WTC11 (cell line): Measurements from ENCODE around the gene CALR3. TPM values are rescaled to one million over a fixed set of nuclear protein-coding genes. Genes with fewer than 3 reads are reported as not detected.

Experiments used
- ATAC-seq: fragments of 200-7000 bp; cut with Tn5 transposase; 2 replicates; pipeline ENCODE4 v1.10.0; 2021; ENCODE audit warnings: mild to moderate bottlenecking, moderate library complexity
- CTCF ChIA-PET: fragments of 300-600 bp; sonication (Branson Sonifier 250); formaldehyde crosslinking; loops from one replicate; lab custom pipeline; 2021; ENCODE audit warnings: antibody characterized with exemption; lab: Charles Lee
- POLR2A ChIA-PET: fragments of 350-600 bp; sonication (Branson Sonifier 250); formaldehyde crosslinking; loops from one replicate; lab custom pipeline; 2021; ENCODE audit warnings: antibody characterized with exemption; lab: Charles Lee
- DNase-seq: peaks from one replicate; pipeline ENCODE4 v3.0.0; 2021; ENCODE audit warnings: low spot score
- H3K27ac Mint-ChIP-seq: 2 replicates; pipeline ENCODE4 v1.8.0; 2021; ENCODE audit warnings: mixed read lengths
- H3K27me3 Mint-ChIP-seq: 2 replicates; pipeline ENCODE4 v1.8.0; 2021; ENCODE audit warnings: low read depth, mild to moderate bottlenecking, moderate library complexity, mixed read lengths
- H3K36me3 Mint-ChIP-seq: 2 replicates; pipeline ENCODE4 v1.8.0; 2021; ENCODE audit warnings: mixed read lengths
- H3K4me1 Mint-ChIP-seq: 2 replicates; pipeline ENCODE4 v1.8.0; 2022; ENCODE audit warnings: mixed read lengths
- H3K4me3 Mint-ChIP-seq: 2 replicates; pipeline ENCODE4 v1.8.0; 2021; ENCODE audit warnings: mild to moderate bottlenecking, moderate library complexity, mixed read lengths
- H3K9me3 Mint-ChIP-seq: 2 replicates; pipeline ENCODE4 v1.8.0; 2021; ENCODE audit warnings: mixed read lengths
- AFF4 ChIP-seq: sonication (generic); formaldehyde crosslinking; IDR thresholded peaks from 2 replicates; pipeline ENCODE4 v1.8.1; 2023; ENCODE audit warnings: mild to moderate bottlenecking, missing genetic modification reagents, borderline replicate concordance
- ATF2 ChIP-seq: sonication (generic); formaldehyde crosslinking; IDR thresholded peaks from 2 replicates; pipeline ENCODE4 v1.8.1; 2022; ENCODE audit warnings: low read depth, missing genetic modification reagents, borderline replicate concordance
- ATF6 ChIP-seq: sonication (generic); formaldehyde crosslinking; IDR thresholded peaks from 2 replicates; pipeline ENCODE4 v1.8.1; 2023; ENCODE audit warnings: mild to moderate bottlenecking, missing genetic modification reagents
- CBFB ChIP-seq: sonication (generic); formaldehyde crosslinking; IDR thresholded peaks from 2 replicates; pipeline ENCODE4 v1.8.1; 2022; ENCODE audit warnings: mild to moderate bottlenecking, low read depth, missing genetic modification reagents
- CTCF ChIP-seq: fragments of 200-600 bp; IDR thresholded peaks from 2 replicates; pipeline ENCODE4 v1.8.0; 2022; ENCODE audit warnings: antibody characterized with exemption
- ELF4 ChIP-seq: sonication (generic); formaldehyde crosslinking; IDR thresholded peaks from 2 replicates; pipeline ENCODE4 v1.8.1; 2022; ENCODE audit warnings: low read depth, mild to moderate bottlenecking, moderate library complexity, missing genetic modification reagents
- HMGA2 ChIP-seq: fragments of 250-450 bp; sonication (Bioruptor Pico); IDR thresholded peaks from 2 replicates; pipeline ENCODE4 v1.4.0; 2021; ENCODE audit warnings: mild to moderate bottlenecking, moderate library complexity
- IRF2 ChIP-seq: sonication (generic); formaldehyde crosslinking; IDR thresholded peaks from 2 replicates; pipeline ENCODE4 v1.8.0; 2022; ENCODE audit warnings: low read depth, missing genetic modification reagents, borderline replicate concordance
- KAT7 ChIP-seq: sonication (generic); formaldehyde crosslinking; IDR thresholded peaks from 2 replicates; pipeline ENCODE4 v1.8.1; 2023; ENCODE audit warnings: missing genetic modification reagents, mild to moderate bottlenecking, borderline replicate concordance
- MAX ChIP-seq: sonication (generic); formaldehyde crosslinking; IDR thresholded peaks from 2 replicates; pipeline ENCODE4 v1.8.0; 2022; ENCODE audit warnings: mild to moderate bottlenecking, missing genetic modification reagents
- NFATC4 ChIP-seq: fragments of 250-450 bp; sonication (Bioruptor Pico); IDR thresholded peaks from 2 replicates; pipeline ENCODE4 v1.9.0; 2021; ENCODE audit warnings: mild to moderate bottlenecking
- NFYB ChIP-seq: sonication (generic); formaldehyde crosslinking; conservative IDR thresholded peaks from 2 replicates; pipeline ENCODE4 v1.8.0; 2022; ENCODE audit warnings: low read depth, missing genetic modification reagents
- OVOL2 ChIP-seq: fragments of 250-450 bp; sonication (Bioruptor Pico); IDR thresholded peaks from 2 replicates; pipeline ENCODE4 v1.9.0; 2021; ENCODE audit warnings: mild to moderate bottlenecking, borderline replicate concordance
- SOX15 ChIP-seq: fragments of 250-450 bp; sonication (Bioruptor Pico); IDR thresholded peaks from 2 replicates; pipeline ENCODE4 v1.9.0; 2021; ENCODE audit warnings: mild to moderate bottlenecking
- ZBTB43 ChIP-seq: sonication (generic); formaldehyde crosslinking; IDR thresholded peaks from 2 replicates; pipeline ENCODE4 v1.8.1; 2023; ENCODE audit warnings: mild to moderate bottlenecking, missing genetic modification reagents
- ZNF219 ChIP-seq: sonication (generic); formaldehyde crosslinking; IDR thresholded peaks from 2 replicates; pipeline ENCODE4 v1.8.0; 2023; ENCODE audit warnings: missing genetic modification reagents, mild to moderate bottlenecking, borderline replicate concordance
- ZNF263 ChIP-seq: sonication (generic); formaldehyde crosslinking; IDR thresholded peaks from 2 replicates; pipeline ENCODE4 v1.8.1; 2022; ENCODE audit warnings: low read depth, mild to moderate bottlenecking, moderate library complexity, missing genetic modification reagents
- ZNF396 ChIP-seq: fragments of 250-450 bp; sonication (Bioruptor Pico); IDR thresholded peaks from 2 replicates; pipeline ENCODE4 v1.8.0; 2021; ENCODE audit warnings: mild to moderate bottlenecking, moderate library complexity, borderline replicate concordance
- ZNF423 ChIP-seq: fragments of 250-450 bp; sonication (Bioruptor Pico); IDR thresholded peaks from 2 replicates; pipeline ENCODE4 v2.1.2; 2022; ENCODE audit warnings: mild to moderate bottlenecking, moderate library complexity
- ZNF425 ChIP-seq: fragments of 250-450 bp; sonication (Bioruptor Pico); conservative IDR thresholded peaks from 2 replicates; pipeline ENCODE4 v1.9.0; 2021; ENCODE audit warnings: mild to moderate bottlenecking
- total RNA-seq: library from RNA; stranded (reverse); gene quantifications from 3 replicates; pipeline ENCODE4 v1.2.3, GENCODE V29; 2021

Gene CALR3
- total RNA-seq, 1 experiment from 2014 or later: 0.87 TPM

- no peak for ATAC-seq
- TF ChIP-seq CBFB (CRISPR knock-in tag) (no peak), ATF2 (CRISPR knock-in tag) (no peak), NFYB (CRISPR knock-in tag) (no peak), SOX15 (CRISPR knock-in tag) (no peak), ZNF263 (CRISPR knock-in tag) (no peak), KAT7 (CRISPR knock-in tag) (no peak), ZNF425 (CRISPR knock-in tag) (no peak), AFF4 (CRISPR knock-in tag) (no peak), IRF2 (CRISPR knock-in tag) (no peak), ATF6 (no peak), CTCF (no peak), ELF4 (CRISPR knock-in tag) (no peak), OVOL2 (CRISPR knock-in tag) (no peak), HMGA2 (no peak), ZNF219 (CRISPR knock-in tag) (no peak), MAX (CRISPR knock-in tag) (no peak), ZBTB43 (CRISPR knock-in tag) (no peak), NFATC4 (CRISPR knock-in tag) (no peak), ZNF423 (no peak), ZNF396 (no peak)
- H3K9me3 Mint-ChIP-seq: no peaks in the 10 kb centered on the region
- DNase-seq: no peak
- no peaks in the 10 kb centered on the region for H3K27me3 Mint-ChIP-seq
- H3K36me3 Mint-ChIP-seq: no peaks in the 10 kb centered on the region
- H3K27ac Mint-ChIP-seq: peak overlapping the region; percentile 74; the same call in 1 of the 2 replicates
- H3K4me3 Mint-ChIP-seq: no peak overlapping the region
- POLR2A ChIA-PET: no interaction called here
- CTCF ChIA-PET: interaction anchor here (1.3 to 3.3 kb wide), 2 partner anchors 13 to 40 kb away, joined by 3 to 24 read pairs; partner anchors contain the start of genes C19orf44 and CALR3
- H3K4me1 Mint-ChIP-seq: peaks cover 52% of the 10 kb centered on the region
Observed at GRCh38 chr19:16455489-16455888, 40.5 kb downstream of the CALR3 start.
